ENCODE measurements around the gene TMEM187.

The TMEM187 gene

DNA sequence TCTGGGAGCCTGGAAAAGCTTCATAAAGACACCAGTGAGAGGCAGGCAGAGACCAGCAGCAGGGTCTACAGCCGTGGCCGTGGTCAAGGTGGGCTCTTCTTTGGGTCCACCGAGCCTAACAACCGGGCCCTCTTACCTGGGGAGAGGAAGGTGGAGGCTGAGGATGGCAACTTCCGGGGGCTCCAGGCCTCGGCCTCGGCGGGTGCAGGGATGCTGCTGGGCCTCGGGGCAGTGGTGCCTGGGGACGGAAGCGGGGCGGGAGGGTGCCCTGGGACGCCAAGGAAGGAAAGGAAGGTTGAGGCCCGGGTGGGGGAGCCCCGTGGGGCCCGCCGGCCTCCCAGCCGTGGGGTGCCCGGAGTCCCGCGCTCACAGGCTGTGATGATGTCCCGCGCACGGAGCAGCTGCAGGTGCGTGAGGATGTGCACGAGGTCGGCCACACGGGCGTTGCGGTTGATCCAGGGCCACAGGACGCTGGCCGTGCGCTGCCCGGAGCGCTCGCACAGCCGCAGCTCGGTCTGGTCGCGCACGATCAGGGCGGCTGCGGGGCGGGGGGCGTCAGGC, 46.6 kb downstream of the TMEM187 start:
- peak overlapping the region; percentile 62 for H3K4me3 ChIP-seq (ENCODE audit: low read depth, low read length)
- no peak for TF ChIP-seq CTCF (IDR thresholded peaks at IDR 0.05; ENCODE audit: borderline replicate concordance, insufficient read depth, low read depth, low read length)

- TF ChIP-seq CTCF (IDR thresholded peaks at IDR 0.05; ENCODE audit: borderline replicate concordance, insufficient read depth, low read depth, low read length): 0 out of 2 replicates have a peak, but pooled peaks have one; percentile 2
- H3K4me3 ChIP-seq (ENCODE audit: low read depth, low read length): peak within 1 kb of the TSS; percentile 71
Observed at GRCh38 chrX:154019633-154020528, 47.3 kb downstream of the TMEM187 start, which contains the start of gene IRAK1. IRAK1 (minus strand) TSS chrX:154019902; CDS start chrX:154019812, 90 bp downstream.

- TF ChIP-seq CTCF (IDR thresholded peaks at IDR 0.05; ENCODE audit: borderline replicate concordance, insufficient read depth, low read depth, low read length): no peak
- peak overlapping the region; percentile 71 for H3K4me3 ChIP-seq (ENCODE audit: low read depth, low read length)
Observed at GRCh38 chrX:154020536-154021115, 48.1 kb downstream of the TMEM187 start.

DNA sequence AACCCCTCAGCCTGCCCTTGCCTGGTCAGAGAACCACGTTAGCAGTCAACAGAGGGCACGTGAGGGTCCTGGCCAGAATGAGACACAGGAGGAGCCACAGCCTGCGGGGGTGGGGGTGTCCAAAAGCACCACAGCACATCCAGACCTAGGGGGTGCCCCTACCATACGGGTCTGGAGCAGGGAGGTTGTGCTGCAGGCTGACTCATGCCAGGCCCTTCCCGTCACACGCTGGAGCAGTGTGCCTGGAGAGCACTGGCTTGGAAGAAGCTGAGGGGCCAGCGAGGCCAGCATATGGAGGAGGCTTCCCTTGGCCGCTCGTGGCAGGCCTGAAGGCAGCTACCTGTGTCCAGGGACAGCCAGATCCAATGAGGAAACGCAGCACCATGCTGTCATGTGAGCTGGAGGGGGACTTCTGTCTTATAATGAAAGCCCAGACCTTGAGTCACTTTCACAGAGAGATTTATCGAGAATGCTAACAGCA, 48.6 kb downstream of the TMEM187 start:
- no peak overlapping the region for H3K4me3 ChIP-seq (ENCODE audit: low read depth, low read length)

DNA sequence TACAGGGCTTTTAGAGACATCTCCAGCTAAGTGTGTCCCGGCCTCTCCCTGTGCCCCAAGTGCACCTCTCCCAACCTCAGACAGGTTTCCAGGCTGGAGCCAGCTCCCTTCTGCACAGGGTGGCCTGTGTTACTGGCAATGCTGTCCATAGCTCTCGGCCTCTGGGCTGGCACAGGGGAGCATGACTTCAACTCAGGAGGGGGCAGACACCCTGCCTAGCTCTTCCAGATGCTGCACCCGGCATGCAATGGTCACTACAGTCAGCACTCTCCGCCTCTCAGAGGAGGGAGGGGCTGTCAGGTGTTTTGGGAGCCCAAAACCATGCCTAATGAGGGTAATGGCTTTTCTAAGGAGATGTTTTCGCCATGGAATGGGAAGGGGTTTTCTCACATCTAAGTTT, 49.6 kb downstream of the TMEM187 start:
- TF ChIP-seq CTCF (IDR thresholded peaks at IDR 0.05; ENCODE audit: borderline replicate concordance, insufficient read depth, low read depth, low read length): no peak
- no peak overlapping the region for H3K4me3 ChIP-seq (ENCODE audit: low read depth, low read length)

More for the DNA sequence above, 48.6 kb downstream of the TMEM187 start:
- TF ChIP-seq CTCF (IDR thresholded peaks at IDR 0.05; ENCODE audit: borderline replicate concordance, insufficient read depth, low read depth, low read length): no peak

DNA sequence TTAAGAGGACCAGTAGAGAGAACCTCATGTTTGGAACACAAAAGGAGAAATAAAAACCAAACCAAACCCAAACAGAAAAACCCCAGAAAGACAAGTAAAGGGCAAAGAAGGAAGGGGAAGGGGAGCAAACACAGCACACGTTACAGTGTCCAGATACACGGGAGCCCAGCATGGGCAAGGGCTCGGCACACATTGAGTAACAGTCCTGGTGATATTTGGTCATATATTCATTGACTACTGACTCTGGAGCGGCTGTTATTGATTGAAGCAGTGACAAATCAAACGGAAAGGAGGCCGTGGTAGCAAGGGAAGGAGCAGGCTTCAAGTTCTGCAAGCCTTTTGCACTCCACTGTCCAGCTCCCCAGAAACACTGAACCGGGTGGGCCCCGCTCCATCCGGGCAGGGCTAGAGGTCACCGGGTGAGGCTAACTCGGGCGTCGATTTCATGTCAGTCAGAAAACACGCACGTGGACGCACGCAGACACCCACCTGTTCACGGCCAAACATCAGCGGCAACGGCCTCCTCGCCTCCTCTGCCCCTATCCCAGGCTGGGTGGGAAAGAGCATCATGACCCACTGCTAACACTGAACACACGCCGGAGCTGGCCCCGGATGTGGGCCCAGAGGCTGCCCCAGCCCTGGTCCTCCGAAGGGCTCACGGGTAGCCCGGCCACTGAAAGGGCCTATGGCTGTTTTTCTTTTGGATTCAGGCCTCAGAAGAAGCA, 50.9 kb downstream of the TMEM187 start:
- TF ChIP-seq CTCF (IDR thresholded peaks at IDR 0.05; ENCODE audit: borderline replicate concordance, insufficient read depth, low read depth, low read length): no peak
- no peak overlapping the region for H3K4me3 ChIP-seq (ENCODE audit: low read depth, low read length)

All from GM12875 (cell line).